ENCODE measurements around the gene SLC38A9. TPM values are rescaled to one million over a fixed set of nuclear protein-coding genes. Genes with fewer than 3 reads are reported as not detected.

SLC38A9 gene
- polyA plus RNA-seq, 1 of the 3 experiments (the other 2 are of a cell fraction): 6.9 TPM

GRCh38 chr5:55604611-55605067 is 107.5 kb downstream of the SLC38A9 start (continued):
- TF ChIP-seq REST (IDR thresholded peaks at IDR 0.05; ENCODE audit: low read depth, low read length) (no peak), GABPA (IDR thresholded peaks at IDR 0.05; ENCODE audit: low read depth) (no peak), SMC3 (IDR thresholded peaks at IDR 0.05; ENCODE audit: low read depth, low read length) (no peak), MEF2A (IDR thresholded peaks at IDR 0.05; ENCODE audit: borderline replicate concordance, low read depth) (no peak)

GRCh38 chr5:55603922-55604321 is 108.2 kb downstream of the SLC38A9 start:
- Histone ChIP-seq H2AFZ (ENCODE audit: low read depth) (peak overlapping the region; percentile 94), H3K27ac (ENCODE audit: low read depth in 2 of 2, low read length in 1 of 2) (peak overlapping the region; percentile 76 to 90; a peak in 3 of 4 replicates), H3K4me1 (ENCODE audit: control insufficient read depth in 1 of 2, insufficient read depth in 2 of 2, low read depth in 1 of 2, low read length in 1 of 2) (peaks cover 18 to 49% of the 10 kb centered on the region in 2 experiments)

More at GRCh38 chr5:55603922-55604321, 108.2 kb downstream of the SLC38A9 start:
- 79% methylated on average over 5 of the region's 5 CpGs for WGBS (ENCODE audit: low lambda C conversion rate)
- H3K36me3 ChIP-seq (replicated peaks in 1 of 2; ENCODE audit: control insufficient read depth in 1 of 2, insufficient read depth in 2 of 2, low read length in 1 of 2): no peaks in the 10 kb centered on the region
- H3K9me2 ChIP-seq: no peaks in the 10 kb centered on the region
- H3K27me3 ChIP-seq (ENCODE audit: insufficient read depth): no peaks in the 10 kb centered on the region
- POLR2A ChIA-PET: no interaction called here
- H3K9ac ChIP-seq: peak overlapping the region; percentile 47; the same call in 1 of the 2 replicates
- DNase-seq: no peak
- CTCF ChIA-PET: no interaction called here
- no peaks in the 10 kb centered on the region for H4K20me1 ChIP-seq (ENCODE audit: insufficient read depth)
- peaks cover 53% of the 10 kb centered on the region for H3F3A ChIP-seq (replicated peaks; ENCODE audit: insufficient read depth)
- H3K4me3 ChIP-seq (ENCODE audit: low read depth in 2 of 2, low read length in 1 of 2): no peak overlapping the region
- no peaks in the 10 kb centered on the region for H3K79me2 ChIP-seq (ENCODE audit: insufficient read depth)
- TF ChIP-seq GABPA (IDR thresholded peaks at IDR 0.05; ENCODE audit: low read depth) (0 out of 2 replicates have a peak, but pooled peaks have one; percentile 38), PBX3 (IDR thresholded peaks at IDR 0.05) (peak; percentile 78), MAX (IDR thresholded peaks at IDR 0.05; ENCODE audit: low read depth) (peak; percentile 79), CHD2 (IDR thresholded peaks at IDR 0.05; ENCODE audit: low read length, partially characterized antibody) (no peak), SMC3 (IDR thresholded peaks at IDR 0.05; ENCODE audit: low read depth, low read length) (no peak), TEAD4 (IDR thresholded peaks at IDR 0.05; ENCODE audit: borderline replicate concordance, insufficient read depth) (no peak), CTCF (IDR thresholded peaks at IDR 0.05) (peak; percentile 13; the same call in 1 of the 2 replicates)
- no peaks in the 10 kb centered on the region for H3K9me3 ChIP-seq
- H3K4me2 ChIP-seq: peak overlapping the region; percentile 46
